HepG2 (cell line): ENCODE data around the gene PCDHGA1.

ENCODE experiments used
- ZFX ChIP-seq: sonication (generic); formaldehyde crosslinking; IDR thresholded peaks from 2 replicates; pipeline ENCODE4 v1.4.0; 2020; ENCODE audit warnings: mild to moderate bottlenecking, low read depth, missing genetic modification reagents, moderate library complexity
- ZNF274 ChIP-seq: sonication (generic); formaldehyde crosslinking; IDR thresholded peaks from 2 replicates; pipeline ENCODE4 v1.5.1; 2020; ENCODE audit warnings: mild to moderate bottlenecking, missing genetic modification reagents

GRCh38 chr5:141434006-141434405 lies 103.7 kb downstream of the PCDHGA1 start:
- TF ChIP-seq ZNF274 (CRISPR knock-in tag) (no peak), ZFX (CRISPR knock-in tag) (no peak)
